Loucy (cell line): ENCODE measurements around the gene POC1B.

Experiments used
- CTCF ChIP-seq: fragments of 200-600 bp; sonication (generic); conservative IDR thresholded peaks from 2 replicates; pipeline ENCODE4 v1.5.1; 2014; ENCODE audit warnings: mild to moderate bottlenecking, antibody characterized with exemption, low read length
- EZH2phosphoT487 ChIP-seq: fragments of 200-600 bp; IDR thresholded peaks from 2 replicates; pipeline ENCODE4 v1.6.1; 2018; ENCODE audit warnings: antibody characterized with exemption, mild to moderate bottlenecking, moderate library complexity, borderline replicate concordance

DNA sequence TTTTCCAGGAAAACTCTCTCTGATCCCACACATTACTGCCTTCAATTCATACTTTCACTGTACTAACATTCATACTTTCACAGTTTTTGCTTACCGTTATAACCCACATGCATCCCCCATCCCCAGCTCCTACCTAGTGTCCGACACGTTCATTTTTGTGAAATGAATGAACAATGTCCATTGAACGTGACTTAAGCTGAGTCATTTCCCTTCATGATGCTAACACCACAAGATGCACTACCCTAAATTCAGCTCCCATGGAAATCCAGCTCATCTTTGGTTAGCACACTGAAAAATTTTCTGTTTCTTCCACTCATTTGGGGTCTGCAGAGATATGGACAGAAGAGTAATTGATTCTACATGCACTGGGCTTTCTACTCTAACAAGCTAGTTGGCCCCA lies 85.9 kb downstream of the POC1B start:
- no peak for TF ChIP-seq CTCF
- TF ChIP-seq EZH2phosphoT487: no peak
